Renal cortex interstitium (tissue), 11 donors: Measurements from ENCODE around the gene HIVEP3. TPM values are rescaled to one million over a fixed set of nuclear protein-coding genes. Genes with fewer than 3 reads are reported as not detected.

Source experiments
- DNase-seq, 11 donors: peaks; one replicate each; pipeline ENCODE4 v3.0.0-alpha.2; 2013; ENCODE audit warnings: low read depth in 9 of 11, low spot score in 4 of 11; ENCODE audit errors: extremely low read depth in 1 of 11
- polyA plus RNA-seq, 3 donors: library from polyadenylated mRNA; unstranded; fragments of 120-200 nt; gene quantifications; one replicate each; pipeline ENCODE4 v1.2.1, GENCODE V29; 2013; ENCODE audit not compliant: insufficient read length in 3 of 3

HIVEP3 gene
- polyA plus RNA-seq, 3 donors = 3.4 to 4.6 (median 4.1) TPM

- peak in 6 of 11 donors; percentile 37 to 46 (median 45) for DNase-seq
These were observed 205.0 kb downstream of the HIVEP3 start for GRCh38 chr1:41713557-41714327.

- DNase-seq = no peak
These were observed 205.6 kb downstream of the HIVEP3 start for GRCh38 chr1:41713141-41713540.

- no peak for DNase-seq
These were observed 206.0 kb downstream of the HIVEP3 start for GRCh38 chr1:41712695-41713094.

- DNase-seq = no peak
These were observed 206.6 kb downstream of the HIVEP3 start for GRCh38 chr1:41712081-41712480.

GRCh38 chr1:41711581-41711980, 207.1 kb downstream of the HIVEP3 start:
- no peak for DNase-seq

- no peak for DNase-seq
These were observed 207.7 kb downstream of the HIVEP3 start for GRCh38 chr1:41710980-41711379.

GRCh38 chr1:41709873-41710272, 208.8 kb downstream of the HIVEP3 start:
- DNase-seq = no peak

- no peak for DNase-seq
These were observed 209.4 kb downstream of the HIVEP3 start for GRCh38 chr1:41709331-41709730.

- DNase-seq = no peak
These were observed 210.4 kb downstream of the HIVEP3 start for GRCh38 chr1:41708332-41708731.

GRCh38 chr1:41707793-41708192, 210.9 kb downstream of the HIVEP3 start:
- no peak for DNase-seq

- no peak for DNase-seq
These were observed 212.9 kb downstream of the HIVEP3 start for GRCh38 chr1:41705798-41706197.

- no peak for DNase-seq
These were observed 214.5 kb downstream of the HIVEP3 start for GRCh38 chr1:41704196-41704595.

- no peak for DNase-seq
These were observed 216.0 kb downstream of the HIVEP3 start for GRCh38 chr1:41702771-41703170.

GRCh38 chr1:41700986-41701535, 217.7 kb downstream of the HIVEP3 start:
- DNase-seq = no peak

- DNase-seq = no peak
These were observed 218.1 kb downstream of the HIVEP3 start for GRCh38 chr1:41700581-41700980.

GRCh38 chr1:41699861-41700248, 218.9 kb downstream of the HIVEP3 start:
- DNase-seq = no peak

GRCh38 chr1:41698916-41699860, 219.5 kb downstream of the HIVEP3 start:
- DNase-seq = no peak

GRCh38 chr1:41696381-41696780, 222.3 kb downstream of the HIVEP3 start:
- DNase-seq = no peak

- no peak for DNase-seq
These were observed 223.5 kb downstream of the HIVEP3 start for GRCh38 chr1:41695118-41695745.
